CD4-positive, alpha-beta T cell (primary cell): ENCODE results near the gene ST14. TPM values are rescaled to one million over a fixed set of nuclear protein-coding genes. Genes with fewer than 3 reads are reported as not detected.
A peak's percentile ranks its signal among the peaks of the same experiment; 100 is the strongest.

ENCODE experiments used
- ATAC-seq: fragments of 200-7000 bp; cut with Tn5 transposase; one replicate; pipeline ENCODE4 v1.10.0; 2022; ENCODE audit warnings: mild to moderate bottlenecking; ENCODE audit not compliant: poor library complexity
- CTCF ChIA-PET: fragments of 350-600 bp; sonication (Branson Sonifier 250); formaldehyde crosslinking; loops from one replicate; lab custom pipeline; 2021; ENCODE audit warnings: antibody characterized with exemption, inconsistent platforms; lab: Charles Lee
- POLR2A ChIA-PET: fragments of 350-600 bp; sonication (Branson Sonifier 250); formaldehyde crosslinking; loops from one replicate; lab custom pipeline; 2021; ENCODE audit warnings: antibody characterized with exemption, inconsistent platforms; lab: Charles Lee
- DNase-seq, 14 experiments: peaks; one replicate each; pipeline ENCODE4 v3.0.0-alpha.2; 2013 to 2020; ENCODE audit warnings: mixed read lengths in 2 of 14
- H3K27ac ChIP-seq, 2 donors: one replicate each; pipeline versions ENCODE4 v1.5.1 to v1.7.0; 2013; ENCODE audit warnings: low read length in 2 of 2, low read depth in 1 of 2, mild to moderate bottlenecking in 1 of 2
- H3K27me3 ChIP-seq, 2 experiments: 1 replicate in 1 of 2; 2 replicates in 1 of 2; pipeline versions ENCODE4 v1.6.1 to v1.7.0; 2013; ENCODE audit warnings: low read length in 2 of 2, control low read depth in 1 of 2, mild to moderate bottlenecking in 1 of 2, moderate library complexity in 1 of 2; ENCODE audit not compliant: insufficient read depth in 2 of 2, control insufficient read depth in 1 of 2
- H3K36me3 ChIP-seq: one replicate; pipeline ENCODE4 v1.6.1; 2013; ENCODE audit warnings: low read length, control low read depth; ENCODE audit not compliant: insufficient read depth
- H3K4me1 ChIP-seq: one replicate; pipeline ENCODE4 v1.6.1; 2013; ENCODE audit warnings: low read length, control low read depth; ENCODE audit not compliant: insufficient read depth
- H3K4me3 ChIP-seq: one replicate; pipeline ENCODE4 v1.5.1; 2013; ENCODE audit warnings: mild to moderate bottlenecking, low read length, moderate library complexity
- H3K9me3 ChIP-seq, 2 experiments: 1 replicate in 1 of 2; 2 replicates in 1 of 2; pipeline versions ENCODE4 v1.6.1 to v1.7.0; 2013; ENCODE audit warnings: low read length in 2 of 2, mild to moderate bottlenecking in 2 of 2, control low read depth in 1 of 2, moderate library complexity in 1 of 2; ENCODE audit not compliant: control insufficient read depth in 1 of 2, insufficient read depth in 1 of 2
- H3K27ac Mint-ChIP-seq: one replicate; pipeline ENCODE4 v1.8.0; 2020; ENCODE audit warnings: mixed read lengths
- H3K27me3 Mint-ChIP-seq: one replicate; pipeline ENCODE4 v1.8.0; 2021; ENCODE audit warnings: mixed read lengths
- H3K36me3 Mint-ChIP-seq: one replicate; pipeline ENCODE4 v1.8.0; 2021; ENCODE audit warnings: low read depth, mixed read lengths
- H3K4me1 Mint-ChIP-seq: one replicate; pipeline ENCODE4 v1.8.0; 2021; ENCODE audit warnings: low read depth, mixed read lengths
- H3K4me3 Mint-ChIP-seq: one replicate; pipeline ENCODE4 v1.8.0; 2020; ENCODE audit warnings: mild to moderate bottlenecking, mixed read lengths
- H3K9me3 Mint-ChIP-seq: one replicate; pipeline ENCODE4 v1.8.0; 2020; ENCODE audit warnings: mixed read lengths
- CTCF ChIP-seq: fragments of 200-600 bp; IDR thresholded peaks from one replicate; pipeline ENCODE4 v1.8.0; 2022; ENCODE audit warnings: antibody characterized with exemption, mild to moderate bottlenecking
- intact Hi-C, 2 experiments: fragments of 100-400 bp; cut with DNase I in 1 of 2; cut with micrococcal nuclease in 1 of 2; formaldehyde crosslinking; loops; one replicate each; pipeline versions ENCODE4 v1.15.1 to v1.9.0; 2023 to 2025; cut with DNase I, micrococcal nuclease
- total RNA-seq, 174 experiments: library from RNA in 2 of 174; stranded (reverse) in 2 of 174; gene quantifications; one replicate each; pipeline ENCODE4 v1.2.3 and lab custom pipeline; 2021 to 2026

Gene ST14
- total RNA-seq, 2 experiments from 2014 or later = 0.25 to 0.31 TPM

- ATAC-seq = no peak
- H3K4me1 ChIP-seq = peaks cover 5% of the 10 kb centered on the region
- ChIA-PET POLR2A (no interaction called here), CTCF (no interaction called here)
- H3K9me3 ChIP-seq = no peaks in the 10 kb centered on the region
- DNase-seq = peak in 2 of 14 experiments; percentile 27 to 50
- intact Hi-C loops = no loop called here
- H3K36me3 ChIP-seq = no peaks in the 10 kb centered on the region
- Mint-ChIP-seq H3K4me1 (peaks cover 3% of the 10 kb centered on the region), H3K36me3 (no peaks in the 10 kb centered on the region), H3K4me3 (no peak overlapping the region), H3K27ac (no peak overlapping the region), H3K9me3 (no peaks in the 10 kb centered on the region), H3K27me3 (peaks cover 72% of the 10 kb centered on the region)
- no peak overlapping the region for H3K27ac ChIP-seq
- peaks cover 12 to 16% of the 10 kb centered on the region in 2 experiments for H3K27me3 ChIP-seq
- TF ChIP-seq CTCF = no peak
- H3K4me3 ChIP-seq = no peak overlapping the region
Observed at GRCh38 chr11:130166457-130166784, 6.8 kb downstream of the ST14 start.

- no peak overlapping the region for H3K27ac ChIP-seq
- peaks cover 7 to 13% of the 10 kb centered on the region in 2 experiments for H3K27me3 ChIP-seq
- H3K36me3 ChIP-seq = no peaks in the 10 kb centered on the region
- peaks cover 5% of the 10 kb centered on the region for H3K4me1 ChIP-seq
- Mint-ChIP-seq H3K27me3 (peaks cover 70% of the 10 kb centered on the region), H3K4me3 (no peak overlapping the region), H3K36me3 (no peaks in the 10 kb centered on the region), H3K4me1 (no peaks in the 10 kb centered on the region), H3K9me3 (no peaks in the 10 kb centered on the region), H3K27ac (no peak overlapping the region)
- ATAC-seq (no peak), DNase-seq (no peak)
- ChIA-PET CTCF (no interaction called here), POLR2A (no interaction called here)
- no peak for TF ChIP-seq CTCF
- H3K4me3 ChIP-seq = no peak overlapping the region
- no peaks in the 10 kb centered on the region for H3K9me3 ChIP-seq
- intact Hi-C loops = no loop called here
Observed at GRCh38 chr11:130167146-130167545, 7.6 kb downstream of the ST14 start.

- no peak overlapping the region for H3K27ac Mint-ChIP-seq
- H3K36me3 ChIP-seq = no peaks in the 10 kb centered on the region
- H3K4me3 ChIP-seq = no peak overlapping the region
- no peak for TF ChIP-seq CTCF
- H3K9me3 ChIP-seq = no peaks in the 10 kb centered on the region
- no peaks in the 10 kb centered on the region for H3K36me3 Mint-ChIP-seq
- ATAC-seq (no peak), DNase-seq (no peak)
- H3K9me3 Mint-ChIP-seq = no peaks in the 10 kb centered on the region
- POLR2A ChIA-PET = no interaction called here
- peaks cover 61% of the 10 kb centered on the region for H3K27me3 Mint-ChIP-seq
- intact Hi-C loops = no loop called here
- no peak overlapping the region for H3K27ac ChIP-seq
- H3K4me1 Mint-ChIP-seq = no peaks in the 10 kb centered on the region
- H3K4me3 Mint-ChIP-seq = no peak overlapping the region
- H3K4me1 ChIP-seq = peaks cover 3% of the 10 kb centered on the region
- peaks cover 4 to 13% of the 10 kb centered on the region in 2 experiments for H3K27me3 ChIP-seq
- CTCF ChIA-PET = no interaction called here
Observed at GRCh38 chr11:130168105-130168504, 8.5 kb downstream of the ST14 start.
